HG03521 (cell line): ENCODE results near the gene CTXN3.

Experiments used
- ATAC-seq: cut with Tn5 transposase; IDR thresholded peaks from one replicate; pipeline ENCODE4 v1.9.1; 2021; ENCODE audit warnings: mild to moderate bottlenecking, moderate library complexity; ENCODE audit not compliant: unreplicated experiment

CTXN3 gene

GRCh38 chr5:127696683-127697082 lies 47.8 kb downstream of the CTXN3 start:
- ATAC-seq, result no peak

DNA sequence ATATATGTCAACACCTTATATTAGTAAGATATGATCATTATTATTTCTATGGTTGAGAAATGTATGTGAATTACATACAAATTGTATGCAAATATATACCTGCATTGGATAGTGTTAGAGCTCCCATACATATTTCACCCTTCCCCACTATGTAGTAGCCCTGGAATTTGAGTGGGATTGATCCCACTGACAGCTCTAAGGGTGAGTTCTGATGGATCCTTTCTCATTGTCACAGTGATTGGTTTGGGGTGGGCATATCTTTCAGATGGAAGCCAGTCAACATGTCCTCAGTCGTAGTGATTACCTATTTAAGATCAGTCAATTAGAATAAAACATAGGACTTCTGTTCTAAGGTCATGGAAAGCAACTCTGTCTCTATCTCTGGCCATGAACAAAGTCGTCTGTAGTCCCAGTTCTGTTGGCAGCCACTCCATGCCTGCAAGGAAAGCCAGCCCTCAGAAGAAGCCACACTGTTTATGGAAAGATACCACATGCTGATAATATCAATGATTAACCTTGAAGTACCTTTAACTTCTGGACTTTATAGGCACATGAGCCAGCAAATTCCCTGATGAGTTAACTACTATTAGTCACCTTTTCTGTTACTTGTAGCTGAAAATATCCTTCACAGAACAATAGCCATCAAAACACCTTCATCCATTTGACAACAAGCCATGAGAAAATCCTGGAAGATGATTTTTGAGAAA lies 49.2 kb downstream of the CTXN3 start:
- ATAC-seq, result no peak

GRCh38 chr5:127699416-127699815 lies 50.5 kb downstream of the CTXN3 start:
- ATAC-seq, result no peak

GRCh38 chr5:127700237-127700766 lies 51.4 kb downstream of the CTXN3 start:
- ATAC-seq, result no peak

DNA sequence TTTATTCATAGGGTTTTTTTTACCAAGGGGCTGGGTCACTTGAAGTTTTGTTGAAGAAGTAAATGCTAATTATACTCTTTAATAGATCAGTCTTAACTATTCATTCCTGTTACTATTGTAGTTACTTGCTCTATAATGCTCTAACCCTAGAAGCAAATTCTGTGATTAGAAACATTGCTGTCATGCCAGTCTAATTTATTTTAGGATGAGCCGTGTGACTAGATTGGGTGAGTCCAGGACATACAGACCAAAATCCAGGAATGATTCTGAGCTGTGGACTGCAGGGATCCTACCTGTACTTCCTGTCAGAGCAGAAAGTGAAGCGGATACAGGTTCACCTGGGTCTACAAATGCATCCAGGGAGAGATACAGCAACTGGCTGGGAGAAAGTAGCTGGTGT lies 53.6 kb downstream of the CTXN3 start:
- ATAC-seq, result no peak

DNA sequence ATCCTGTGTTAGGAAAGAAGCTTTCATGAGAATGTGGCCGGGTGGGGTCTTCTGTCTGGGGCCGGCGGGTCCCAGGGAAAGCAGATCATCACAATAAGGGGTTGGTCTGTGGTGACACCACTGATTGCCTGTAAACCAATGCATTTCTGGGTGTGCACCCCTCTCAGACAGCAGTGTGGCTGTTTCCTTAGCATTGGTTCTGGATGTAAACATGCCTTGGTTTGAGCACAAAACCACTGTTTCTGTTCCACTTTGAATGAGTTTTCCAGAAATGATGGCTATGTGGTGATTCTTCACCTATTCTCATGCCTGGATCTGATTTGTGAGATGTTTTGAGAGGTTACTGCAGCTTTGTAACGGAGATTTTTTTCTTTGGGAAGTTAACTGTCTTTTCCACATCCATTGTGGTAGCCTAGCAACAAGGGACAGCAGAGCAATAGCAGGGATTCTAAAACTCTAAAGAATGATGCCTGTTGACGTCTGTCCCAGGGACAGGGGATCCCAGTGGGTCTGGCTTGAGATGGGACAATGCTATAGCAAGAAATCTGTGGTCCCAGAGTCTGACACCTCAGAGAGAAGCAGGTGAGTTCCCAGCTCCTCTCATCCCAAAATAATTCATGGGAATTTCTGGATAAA lies 54.2 kb downstream of the CTXN3 start, which contains the start of gene CCDC192:
Gene CCDC192, plus strand, starts transcription at position 466 of the 636 bp plus-strand sequence. Its CDS starts 55 bp downstream, at position 521.
- ATAC-seq, result no peak

DNA sequence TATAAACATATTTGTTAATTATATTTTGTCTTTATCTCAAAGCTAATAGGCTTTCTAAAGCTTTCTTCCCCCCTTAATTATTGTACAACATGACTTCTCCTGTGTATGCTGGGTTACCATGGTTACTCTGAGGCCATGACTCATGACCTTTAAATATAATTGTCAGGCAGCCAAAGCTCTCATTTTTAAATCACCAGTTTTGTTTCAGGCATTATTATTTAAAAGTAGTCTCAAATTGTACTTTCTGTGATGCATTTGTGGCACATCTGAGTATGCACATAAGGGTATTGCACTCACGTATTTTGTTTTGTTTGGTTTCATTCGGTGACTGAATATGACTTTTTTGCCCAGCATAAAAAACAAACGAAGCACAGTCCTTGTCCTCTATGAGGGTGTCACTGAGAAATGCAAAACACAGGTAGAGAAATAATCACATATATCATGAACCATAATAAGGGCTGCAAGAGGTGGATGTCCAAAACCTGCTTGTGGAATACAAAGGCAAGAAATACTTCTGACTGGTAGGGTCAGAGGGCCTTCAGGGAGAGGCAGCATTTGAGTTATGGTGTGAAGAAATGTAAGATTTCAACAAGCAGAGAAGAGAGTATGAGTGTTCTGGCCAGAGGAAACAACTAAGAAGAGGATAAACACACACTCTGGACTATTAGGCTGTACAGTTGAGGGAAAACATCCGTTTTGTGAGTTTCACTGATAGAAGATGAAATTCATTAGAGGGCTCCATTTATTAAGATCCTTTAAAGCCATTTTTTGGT lies 56.4 kb downstream of the CTXN3 start:
- ATAC-seq, result no peak

- ATAC-seq, result no peak
These were observed 57.8 kb downstream of the CTXN3 start for GRCh38 chr5:127706691-127707090.

- ATAC-seq, result no peak
These were observed 58.3 kb downstream of the CTXN3 start for GRCh38 chr5:127707209-127707608.
